T-helper 17 cell (primary cell): ENCODE results near the gene AHSP. TPM values are rescaled to one million over a fixed set of nuclear protein-coding genes. Genes with fewer than 3 reads are reported as not detected.
"Not testable (repeated sequence)": the region's sequence is repeated elsewhere in the genome, so short reads cannot be mapped to it uniquely, and the experiment has no call there.

ENCODE experiments used
- ATAC-seq: fragments of 150-1000 bp; cut with Tn5 transposase; 2 replicates; pipeline ENCODE4 v1.10.0; 2021; ENCODE audit warnings: mild to moderate bottlenecking, moderate library complexity
- DNase-seq, 3 donors: peaks; one replicate each; pipeline versions ENCODE4 v3.0.0 to v3.0.0-alpha.2; 2020 to 2021
- H3K9me3 ChIP-seq: one replicate; pipeline ENCODE4 v1.7.0; 2013; ENCODE audit warnings: low read length, mild to moderate bottlenecking; ENCODE audit not compliant: control insufficient read depth, poor library complexity, severe bottlenecking
- H3K27ac Mint-ChIP-seq: one replicate; pipeline ENCODE4 v1.8.0; 2022; ENCODE audit warnings: mild to moderate bottlenecking, moderate library complexity, mixed read lengths
- H3K27me3 Mint-ChIP-seq: one replicate; pipeline ENCODE4 v1.8.0; 2022; ENCODE audit warnings: mixed read lengths
- H3K36me3 Mint-ChIP-seq: one replicate; pipeline ENCODE4 v1.8.0; 2022; ENCODE audit warnings: low read depth, mixed read lengths
- H3K4me1 Mint-ChIP-seq: one replicate; pipeline ENCODE4 v1.8.0; 2022; ENCODE audit warnings: mild to moderate bottlenecking, mixed read lengths
- H3K4me3 Mint-ChIP-seq: one replicate; pipeline ENCODE4 v1.8.0; 2022; ENCODE audit warnings: mild to moderate bottlenecking, moderate library complexity, mixed read lengths
- total RNA-seq, 4 donors: library from RNA in 2 of 4; stranded (reverse) in 2 of 4; gene quantifications; one replicate each; pipeline ENCODE4 v1.2.3 and lab custom pipeline; 2022 to 2026

The AHSP gene
- total RNA-seq, 2 donors from 2014 or later = not detected

- peaks cover 8% of the 10 kb centered on the region for H3K4me1 Mint-ChIP-seq
- H3K9me3 ChIP-seq = no peaks in the 10 kb centered on the region
- ATAC-seq (no peak), DNase-seq (no peak)
- peaks cover 22% of the 10 kb centered on the region for H3K27me3 Mint-ChIP-seq
- H3K4me3 Mint-ChIP-seq = peak overlapping the region; percentile 69
- H3K27ac Mint-ChIP-seq = no peak overlapping the region
- no peaks in the 10 kb centered on the region for H3K36me3 Mint-ChIP-seq
Observed at GRCh38 chr16:31529108-31529936, 1.6 kb downstream of the AHSP start.

- no peak overlapping the region for H3K27ac Mint-ChIP-seq
- H3K4me3 Mint-ChIP-seq = peak overlapping the region; percentile 36
Observed at GRCh38 chr16:31529937-31530312, 2.2 kb downstream of the AHSP start.

GRCh38 chr16:31530405-31530804 lies 2.7 kb downstream of the AHSP start:
- peaks cover 25% of the 10 kb centered on the region for H3K27me3 Mint-ChIP-seq
- H3K4me1 Mint-ChIP-seq = peaks cover 8% of the 10 kb centered on the region
- no peak for DNase-seq
- H3K4me3 Mint-ChIP-seq = no peak overlapping the region
- H3K27ac Mint-ChIP-seq = no peak overlapping the region
- no peaks in the 10 kb centered on the region for H3K36me3 Mint-ChIP-seq
- H3K9me3 ChIP-seq = no peaks in the 10 kb centered on the region
- no peak for ATAC-seq

More at GRCh38 chr16:31529937-31530312, 2.2 kb downstream of the AHSP start:
- Mint-ChIP-seq H3K27me3 (peaks cover 25% of the 10 kb centered on the region), H3K4me1 (peaks cover 8% of the 10 kb centered on the region), H3K36me3 (no peaks in the 10 kb centered on the region)
- DNase-seq = no peak
- H3K9me3 ChIP-seq = no peaks in the 10 kb centered on the region
- no peak for ATAC-seq

GRCh38 chr16:31531096-31531495 lies 3.4 kb downstream of the AHSP start:
- ATAC-seq (no peak), DNase-seq (no peak)
- Mint-ChIP-seq H3K36me3 (no peaks in the 10 kb centered on the region), H3K4me1 (peaks cover 8% of the 10 kb centered on the region), H3K4me3 (no peak overlapping the region), H3K27me3 (peaks cover 32% of the 10 kb centered on the region), H3K27ac (no peak overlapping the region)
- H3K9me3 ChIP-seq = no peaks in the 10 kb centered on the region

GRCh38 chr16:31532120-31532519 lies 4.4 kb downstream of the AHSP start:
- Mint-ChIP-seq H3K27ac (no peak overlapping the region), H3K27me3 (peaks cover 32% of the 10 kb centered on the region), H3K4me3 (no peak overlapping the region), H3K4me1 (peaks cover 8% of the 10 kb centered on the region), H3K36me3 (no peaks in the 10 kb centered on the region)
- no peak for ATAC-seq
- no peak for DNase-seq
- no peaks in the 10 kb centered on the region for H3K9me3 ChIP-seq

- no peak overlapping the region for H3K4me3 Mint-ChIP-seq
Observed at GRCh38 chr16:31532896-31533295, 5.2 kb downstream of the AHSP start.

GRCh38 chr16:31535737-31536136 lies 8.0 kb downstream of the AHSP start:
- Mint-ChIP-seq H3K36me3 (no peaks in the 10 kb centered on the region), H3K27ac (no peak overlapping the region), H3K4me1 (peaks cover 2% of the 10 kb centered on the region), H3K4me3 (no peak overlapping the region), H3K27me3 (peaks cover 38% of the 10 kb centered on the region)
- DNase-seq (no peak), ATAC-seq (no peak)
- no peaks in the 10 kb centered on the region for H3K9me3 ChIP-seq

More at GRCh38 chr16:31532896-31533295, 5.2 kb downstream of the AHSP start:
- H3K36me3 Mint-ChIP-seq = no peaks in the 10 kb centered on the region
- DNase-seq (no peak), ATAC-seq (no peak)
- H3K27me3 Mint-ChIP-seq = peaks cover 31% of the 10 kb centered on the region
- H3K9me3 ChIP-seq = no peaks in the 10 kb centered on the region
- peaks cover 7% of the 10 kb centered on the region for H3K4me1 Mint-ChIP-seq
- H3K27ac Mint-ChIP-seq = no peak overlapping the region

GRCh38 chr16:31536804-31537361 lies 9.2 kb downstream of the AHSP start:
- ATAC-seq (no peak), DNase-seq (no peak)
- Mint-ChIP-seq H3K27ac (no peak overlapping the region), H3K4me1 (peaks cover 2% of the 10 kb centered on the region), H3K27me3 (peaks cover 42% of the 10 kb centered on the region), H3K4me3 (no peak overlapping the region), H3K36me3 (no peaks in the 10 kb centered on the region)
- no peaks in the 10 kb centered on the region for H3K9me3 ChIP-seq

GRCh38 chr16:31537362-31538242 lies 9.9 kb downstream of the AHSP start:
- H3K27me3 Mint-ChIP-seq = peaks cover 42% of the 10 kb centered on the region
- peak overlapping the region; percentile 73 for H3K4me3 Mint-ChIP-seq
- no peak for DNase-seq
- H3K27ac Mint-ChIP-seq = no peak overlapping the region
- no peaks in the 10 kb centered on the region for H3K36me3 Mint-ChIP-seq
- ATAC-seq = no peak
- H3K9me3 ChIP-seq = no peaks in the 10 kb centered on the region
- H3K4me1 Mint-ChIP-seq = peaks cover 2% of the 10 kb centered on the region

GRCh38 chr16:31538243-31538598 lies 10.5 kb downstream of the AHSP start:
- H3K27ac Mint-ChIP-seq, H3K36me3 Mint-ChIP-seq, DNase-seq, ATAC-seq, H3K4me3 Mint-ChIP-seq, H3K9me3 ChIP-seq, H3K4me1 Mint-ChIP-seq: not testable (repeated sequence)
- H3K27me3 Mint-ChIP-seq = peaks cover 42% of the 10 kb centered on the region

- H3K4me1 Mint-ChIP-seq, ATAC-seq, H3K9me3 ChIP-seq, H3K36me3 Mint-ChIP-seq, H3K4me3 Mint-ChIP-seq, H3K27ac Mint-ChIP-seq, DNase-seq: not testable (repeated sequence)
- peaks cover 36% of the 10 kb centered on the region for H3K27me3 Mint-ChIP-seq
Observed at GRCh38 chr16:31539762-31540161, 12.1 kb downstream of the AHSP start.

- no peak overlapping the region for H3K27ac Mint-ChIP-seq
- no peak for DNase-seq
- H3K4me3 Mint-ChIP-seq = no peak overlapping the region
Observed at GRCh38 chr16:31542763-31543162, 15.1 kb downstream of the AHSP start.

More at GRCh38 chr16:31542763-31543162, 15.1 kb downstream of the AHSP start:
- peaks cover under 1% of the 10 kb centered on the region for H3K4me1 Mint-ChIP-seq
- no peaks in the 10 kb centered on the region for H3K9me3 ChIP-seq
- peaks cover 26% of the 10 kb centered on the region for H3K27me3 Mint-ChIP-seq
- no peaks in the 10 kb centered on the region for H3K36me3 Mint-ChIP-seq
- ATAC-seq = no peak
